ENCODE measurements around the gene ACHE. TPM values are rescaled to one million over a fixed set of nuclear protein-coding genes. Genes with fewer than 3 reads are reported as not detected.

ACHE gene
- polyA plus RNA-seq, 1 donor from 2014 or later = not detected

DNA sequence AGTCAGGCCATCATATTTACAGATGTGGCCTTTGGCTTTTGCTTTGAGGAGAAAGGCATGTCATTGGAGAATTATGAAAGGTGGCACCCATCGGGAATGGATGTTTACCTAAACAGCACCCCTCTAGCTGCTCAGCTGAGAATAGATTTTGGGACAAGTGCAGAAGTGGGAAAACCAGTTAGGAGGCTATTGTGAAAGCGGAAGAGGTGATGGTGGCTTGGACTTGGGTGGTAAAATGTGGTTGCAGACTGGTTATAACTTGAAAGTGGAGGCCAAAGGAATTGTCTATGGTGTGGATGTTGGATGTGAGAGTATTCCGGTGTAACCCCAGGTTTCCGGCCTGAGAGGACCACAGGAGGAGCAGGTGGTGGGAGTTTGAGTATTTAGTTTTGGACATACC lies 48.3 kb downstream of the ACHE start:
- H3K27me3 Mint-ChIP-seq = no peaks in the 10 kb centered on the region
- H3K9me3 Mint-ChIP-seq = no peaks in the 10 kb centered on the region
- H3K4me3 Mint-ChIP-seq = peak overlapping the region in 1 of 4 donors; percentile 22
- H3K27ac Mint-ChIP-seq = peak overlapping the region in 1 of 3 donors; percentile 33
- H3K4me1 Mint-ChIP-seq = peaks cover 3 to 5% (median 4%) of the 10 kb centered on the region in 3 donors
- H3K36me3 Mint-ChIP-seq = peaks cover 1% of the 10 kb centered on the region

DNA sequence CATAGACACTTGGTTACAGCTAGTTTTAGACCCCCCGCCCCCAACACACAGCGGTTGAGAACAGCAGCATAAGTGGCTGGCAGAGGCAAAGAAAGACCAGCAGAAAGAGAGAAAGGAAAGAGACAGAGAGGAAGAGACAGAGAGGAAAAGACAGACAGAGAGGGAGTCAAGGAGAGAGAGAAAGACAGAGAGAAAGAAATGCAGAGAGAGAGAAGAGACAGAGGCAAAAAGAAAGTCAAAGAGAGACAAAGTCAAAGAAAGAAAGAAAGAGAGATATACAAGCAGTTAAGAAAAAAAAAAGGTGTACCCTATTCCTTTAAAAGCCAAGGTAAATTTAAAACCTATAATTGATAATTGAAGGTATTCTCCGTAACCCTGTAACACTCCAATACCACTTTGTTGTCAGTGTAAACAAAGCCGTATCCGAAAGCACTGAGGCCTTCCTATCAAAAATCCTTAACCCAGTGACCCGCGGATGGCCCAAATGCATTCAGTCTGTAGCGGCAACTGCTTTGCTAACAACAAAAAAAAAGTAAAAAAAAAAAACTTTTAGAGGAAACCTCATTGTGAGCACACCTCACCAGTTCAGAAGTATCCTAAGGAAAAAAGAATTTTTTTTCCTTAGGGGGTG lies 55.1 kb downstream of the ACHE start:
- peaks cover 3 to 8% (median 4%) of the 10 kb centered on the region in 3 donors for H3K4me1 Mint-ChIP-seq
- H3K9me3 Mint-ChIP-seq = peaks cover 0 to 1% (median 0%) of the 10 kb centered on the region in 3 donors
- H3K27ac Mint-ChIP-seq = peak overlapping the region in 1 of 3 donors; percentile 32
- H3K4me3 Mint-ChIP-seq = peak overlapping the region in 1 of 4 donors; percentile 2
- H3K27me3 Mint-ChIP-seq = no peaks in the 10 kb centered on the region
- no peaks in the 10 kb centered on the region for H3K36me3 Mint-ChIP-seq

Other genes starting within 250 kb of the ACHE start
- not detected for gene ACTL6B, start 239.4 kb downstream of the ACHE start, polyA plus RNA-seq
- gene GNB2, start 222.1 kb downstream of the ACHE start, polyA plus RNA-seq = 62.7 TPM
- gene GIGYF1, start 201.6 kb downstream of the ACHE start, polyA plus RNA-seq = 2.6 TPM
- 48.6 TPM for gene POP7, start 189.8 kb downstream of the ACHE start, polyA plus RNA-seq
- not detected for gene EPO, start 175.4 kb downstream of the ACHE start, polyA plus RNA-seq
- gene ZAN, start 162.3 kb downstream of the ACHE start, polyA plus RNA-seq = not detected
- gene EPHB4, start 68.4 kb downstream of the ACHE start, polyA plus RNA-seq = not detected
- 11.4 TPM for gene SLC12A9, start 43.2 kb downstream of the ACHE start, polyA plus RNA-seq
- gene TRIP6, start 28.5 kb downstream of the ACHE start, polyA plus RNA-seq = 4.6 TPM
- 79.7 TPM for gene SRRT, start 20.8 kb downstream of the ACHE start, polyA plus RNA-seq
- gene UFSP1, start 6.2 kb downstream of the ACHE start, polyA plus RNA-seq = 2.5 TPM
- gene MUC3A, start 53.6 kb upstream of the ACHE start, polyA plus RNA-seq = not detected
- not detected for gene MUC12, start 73.7 kb upstream of the ACHE start, polyA plus RNA-seq
- gene MUC17, start 124.2 kb upstream of the ACHE start, polyA plus RNA-seq = not detected
- gene TRIM56, start 189.6 kb upstream of the ACHE start, polyA plus RNA-seq = 15.0 TPM
- gene SERPINE1, start 231.2 kb upstream of the ACHE start, polyA plus RNA-seq = not detected